Effector memory CD4-positive, alpha-beta T cell (primary cell): ENCODE results near the gene TTC39C.

Experiments used
- DNase-seq, 3 donors: peaks; one replicate each; pipeline ENCODE4 v3.0.0-alpha.2; 2020
- H3K27ac ChIP-seq: 2 replicates; pipeline ENCODE4 v1.7.0; 2013; ENCODE audit warnings: mild to moderate bottlenecking, low read length, moderate library complexity; ENCODE audit not compliant: insufficient read depth, poor library complexity, severe bottlenecking
- H3K27me3 ChIP-seq: replicated peaks from 2 replicates; pipeline ENCODE4 v1.7.0; 2013; ENCODE audit warnings: mild to moderate bottlenecking, low read length; ENCODE audit not compliant: insufficient read depth, control insufficient read depth, poor library complexity, severe bottlenecking
- H3K36me3 ChIP-seq: 2 replicates; pipeline ENCODE4 v1.7.0; 2013; ENCODE audit warnings: mild to moderate bottlenecking, low read length, moderate library complexity; ENCODE audit not compliant: control insufficient read depth, insufficient read depth
- H3K4me1 ChIP-seq: 2 replicates; pipeline ENCODE4 v1.7.0; 2013; ENCODE audit warnings: low read length, mild to moderate bottlenecking; ENCODE audit not compliant: control insufficient read depth, insufficient read depth, poor library complexity, severe bottlenecking
- H3K4me3 ChIP-seq: 2 replicates; pipeline ENCODE4 v1.7.0; 2013; ENCODE audit warnings: low read length, low read depth, mild to moderate bottlenecking; ENCODE audit not compliant: insufficient read depth, poor library complexity, severe bottlenecking
- H3K9me3 ChIP-seq: 2 replicates; pipeline ENCODE4 v1.7.0; 2013; ENCODE audit warnings: mild to moderate bottlenecking, low read length, moderate library complexity; ENCODE audit not compliant: control insufficient read depth

TTC39C gene

GRCh38 chr18:24095976-24096375 is 81.4 kb downstream of the TTC39C start:
- no peak overlapping the region for H3K27ac ChIP-seq
- no peaks in the 10 kb centered on the region for H3K9me3 ChIP-seq
- no peak for DNase-seq
- H3K4me3 ChIP-seq, result no peak overlapping the region
- no peaks in the 10 kb centered on the region for H3K27me3 ChIP-seq
- peaks cover 49% of the 10 kb centered on the region for H3K36me3 ChIP-seq
- peaks cover 8% of the 10 kb centered on the region for H3K4me1 ChIP-seq

GRCh38 chr18:24103320-24104021 is 88.9 kb downstream of the TTC39C start:
- DNase-seq, result no peak
- Histone ChIP-seq H3K9me3 (no peaks in the 10 kb centered on the region), H3K4me1 (peaks cover 3% of the 10 kb centered on the region), H3K27me3 (no peaks in the 10 kb centered on the region), H3K4me3 (no peak overlapping the region), H3K36me3 (peaks cover 48% of the 10 kb centered on the region), H3K27ac (no peak overlapping the region)

- Histone ChIP-seq H3K27me3 (no peaks in the 10 kb centered on the region), H3K9me3 (no peaks in the 10 kb centered on the region), H3K36me3 (peaks cover 49% of the 10 kb centered on the region), H3K4me3 (no peak overlapping the region), H3K27ac (no peak overlapping the region), H3K4me1 (peaks cover 3% of the 10 kb centered on the region)
- no peak for DNase-seq
Measured at GRCh38 chr18:24104486-24104885, 89.9 kb downstream of the TTC39C start.

GRCh38 chr18:24108641-24109040 is 94.1 kb downstream of the TTC39C start:
- Histone ChIP-seq H3K36me3 (peaks cover 43% of the 10 kb centered on the region), H3K9me3 (no peaks in the 10 kb centered on the region), H3K4me3 (no peak overlapping the region), H3K27ac (no peak overlapping the region), H3K27me3 (no peaks in the 10 kb centered on the region), H3K4me1 (no peaks in the 10 kb centered on the region)
- no peak for DNase-seq

GRCh38 chr18:24111936-24112335 is 97.4 kb downstream of the TTC39C start:
- H3K4me3 ChIP-seq, result no peak overlapping the region
- no peaks in the 10 kb centered on the region for H3K9me3 ChIP-seq
- H3K27ac ChIP-seq, result peak overlapping the region; percentile 7
- no peaks in the 10 kb centered on the region for H3K4me1 ChIP-seq
- no peaks in the 10 kb centered on the region for H3K27me3 ChIP-seq
- peaks cover 49% of the 10 kb centered on the region for H3K36me3 ChIP-seq
- DNase-seq, result no peak

DNA sequence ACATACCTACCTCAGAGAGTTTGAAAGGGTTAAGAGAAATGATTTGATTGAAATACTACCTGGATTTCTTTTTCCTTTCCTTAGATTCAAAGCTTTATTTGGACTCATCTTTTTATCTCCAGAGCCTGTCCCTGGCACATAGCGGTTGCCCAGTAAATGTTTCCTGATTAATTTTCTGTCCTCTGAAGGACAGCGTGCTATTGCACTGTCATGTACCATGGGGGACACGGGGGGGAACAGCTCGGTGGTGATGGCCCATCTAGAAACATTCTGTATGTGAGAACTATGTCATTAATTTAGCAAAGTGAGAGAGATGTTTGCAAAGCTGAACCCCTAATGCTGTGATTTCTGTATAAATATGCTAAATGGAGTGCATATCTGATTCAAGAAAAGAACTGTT is 97.9 kb downstream of the TTC39C start:
- H3K27ac ChIP-seq, result no peak overlapping the region
- H3K4me1 ChIP-seq, result no peaks in the 10 kb centered on the region
- peaks cover 51% of the 10 kb centered on the region for H3K36me3 ChIP-seq
- H3K9me3 ChIP-seq, result no peaks in the 10 kb centered on the region
- DNase-seq, result no peak
- no peak overlapping the region for H3K4me3 ChIP-seq
- no peaks in the 10 kb centered on the region for H3K27me3 ChIP-seq

- Histone ChIP-seq H3K4me1 (no peaks in the 10 kb centered on the region), H3K4me3 (no peak overlapping the region)
Measured at GRCh38 chr18:24112874-24113615, 98.5 kb downstream of the TTC39C start.

GRCh38 chr18:24114924-24115549 is 100.5 kb downstream of the TTC39C start:
- Histone ChIP-seq H3K36me3 (peaks cover 58% of the 10 kb centered on the region), H3K27ac (no peak overlapping the region), H3K4me1 (no peaks in the 10 kb centered on the region), H3K4me3 (no peak overlapping the region), H3K27me3 (no peaks in the 10 kb centered on the region), H3K9me3 (no peaks in the 10 kb centered on the region)
- no peak for DNase-seq

More at GRCh38 chr18:24112874-24113615, 98.5 kb downstream of the TTC39C start:
- Histone ChIP-seq H3K36me3 (peaks cover 46% of the 10 kb centered on the region), H3K27ac (no peak overlapping the region), H3K9me3 (no peaks in the 10 kb centered on the region), H3K27me3 (no peaks in the 10 kb centered on the region)
- DNase-seq, result no peak

DNA sequence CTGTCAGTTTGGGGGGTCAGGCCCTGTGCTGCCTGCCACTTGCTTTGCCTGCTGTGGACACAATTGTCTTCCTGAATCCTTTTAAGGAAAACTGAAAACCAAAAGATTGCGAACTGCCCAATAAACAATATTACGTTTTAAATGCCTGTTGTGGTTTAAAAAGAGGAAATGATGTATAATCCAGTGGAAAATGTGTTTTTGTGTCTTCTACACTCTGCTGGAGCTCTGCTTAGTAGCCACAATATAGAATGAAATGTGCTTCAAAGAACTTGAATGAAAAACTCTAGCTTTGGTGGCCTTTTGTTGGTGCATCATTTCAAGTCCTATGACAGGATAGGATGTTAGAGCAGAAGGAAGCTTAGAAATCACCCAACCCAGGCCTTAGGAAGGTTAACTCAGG is 101.1 kb downstream of the TTC39C start:
- Histone ChIP-seq H3K36me3 (peaks cover 57% of the 10 kb centered on the region), H3K27me3 (no peaks in the 10 kb centered on the region), H3K4me1 (no peaks in the 10 kb centered on the region), H3K4me3 (no peak overlapping the region), H3K27ac (no peak overlapping the region), H3K9me3 (no peaks in the 10 kb centered on the region)
- no peak for DNase-seq
